Vagina (tissue), 2 donors: ENCODE measurements around the gene USP32. TPM values are rescaled to one million over a fixed set of nuclear protein-coding genes. Genes with fewer than 3 reads are reported as not detected.

Experiments
- DNase-seq, 2 donors: peaks; one replicate each; pipeline ENCODE4 v3.0.0-alpha.2; 2017; ENCODE audit errors: extremely low spot score in 2 of 2
- H3K27ac ChIP-seq: fragments of 200-600 bp; sonication (generic); one replicate; pipeline ENCODE4 v1.5.1; 2019
- H3K27me3 ChIP-seq: fragments of 200-600 bp; sonication (generic); one replicate; pipeline ENCODE4 v1.5.1; 2019
- H3K36me3 ChIP-seq, 2 donors: fragments of 200-600 bp; sonication (generic); one replicate each; pipeline ENCODE4 v1.5.1; 2017 to 2019
- H3K4me1 ChIP-seq: fragments of 200-600 bp; sonication (generic); one replicate; pipeline ENCODE4 v1.5.1; 2019
- H3K4me3 ChIP-seq, 2 donors: fragments of 200-600 bp; sonication (generic); 1 replicate in 1 of 2; 2 replicates in 1 of 2; pipeline ENCODE4 v1.5.1; 2016 to 2019
- H3K9me3 ChIP-seq: fragments of 200-600 bp; sonication (generic); one replicate; pipeline ENCODE4 v1.5.1; 2019
- CTCF ChIP-seq, 3 experiments: fragments of 450-650 bp in 2 of 3; fragments of 200-600 bp in 1 of 3; sonication (generic) in 1 of 3; IDR thresholded peaks; one replicate each; pipeline ENCODE4 v1.5.1; 2017 to 2019; ENCODE audit warnings: antibody characterized with exemption in 3 of 3, mild to moderate bottlenecking in 2 of 3, moderate library complexity in 2 of 3
- POLR2A ChIP-seq, 2 donors: fragments of 450-650 bp; IDR thresholded peaks; one replicate each; pipeline ENCODE4 v1.6.1; 2017; ENCODE audit warnings: antibody characterized with exemption in 2 of 2, mild to moderate bottlenecking in 2 of 2, moderate library complexity in 2 of 2
- POLR2AphosphoS5 ChIP-seq, 2 donors: sonication (generic); formaldehyde crosslinking; IDR thresholded peaks; one replicate each; pipeline ENCODE4 v1.9.0; 2017; ENCODE audit warnings: antibody characterized with exemption in 2 of 2, mild to moderate bottlenecking in 2 of 2, low read depth in 1 of 2; ENCODE audit not compliant: insufficient read depth in 1 of 2
- intact Hi-C: fragments of 100-400 bp; cut with DNase I; formaldehyde crosslinking; loops from one replicate; pipeline ENCODE4 v1.15.1; 2023
- total RNA-seq: library from RNA; depleted of rRNA; stranded (reverse); fragments of >200 nt; gene quantifications from one replicate; pipeline ENCODE4 v1.2.3, GENCODE V29; 2016

USP32 gene
- total RNA-seq, 1 donor from 2014 or later = 63.6 TPM

- H3K27me3 ChIP-seq = no peaks in the 10 kb centered on the region
- no peaks in the 10 kb centered on the region for H3K36me3 ChIP-seq
Measured at GRCh38 chr17:60300949-60301348, 91.0 kb downstream of the USP32 start.

DNA sequence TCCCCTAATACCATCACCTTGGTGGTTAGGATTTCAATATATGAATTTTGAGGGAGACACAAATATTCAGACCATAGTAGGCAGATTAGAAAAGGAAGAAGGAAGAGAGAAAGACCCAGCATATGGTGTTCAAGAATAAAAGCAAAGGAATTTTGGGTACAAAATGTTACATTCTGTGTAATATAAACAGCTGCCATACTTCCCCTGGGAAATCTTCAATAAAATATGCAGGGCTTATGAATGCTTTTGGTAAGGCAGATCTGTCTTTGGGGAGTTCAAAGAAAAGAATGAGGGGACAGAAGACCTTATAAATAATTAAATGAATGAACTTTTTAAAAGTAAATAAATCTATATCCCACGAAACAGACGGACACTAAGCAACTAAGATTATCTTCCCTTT lies 91.9 kb downstream of the USP32 start:
- H3K4me3 ChIP-seq = no peak overlapping the region
- intact Hi-C loops = no loop called here
- H3K4me1 ChIP-seq = peaks cover 5% of the 10 kb centered on the region
- TF ChIP-seq CTCF (IDR thresholded peaks at IDR 0.05) = no peak
- no peak for TF ChIP-seq POLR2A (IDR thresholded peaks at IDR 0.05)
- TF ChIP-seq POLR2AphosphoS5 (IDR thresholded peaks at IDR 0.05; ENCODE audit: insufficient read depth in 1 of 2, low read depth in 1 of 2) = no peak
- H3K27me3 ChIP-seq = no peaks in the 10 kb centered on the region
- no peak overlapping the region for H3K27ac ChIP-seq
- DNase-seq = no peak
- H3K36me3 ChIP-seq = no peaks in the 10 kb centered on the region
- no peaks in the 10 kb centered on the region for H3K9me3 ChIP-seq

More at GRCh38 chr17:60300949-60301348, 91.0 kb downstream of the USP32 start:
- Histone ChIP-seq H3K4me3 (no peak overlapping the region), H3K4me1 (peaks cover 5% of the 10 kb centered on the region), H3K27ac (no peak overlapping the region), H3K9me3 (no peaks in the 10 kb centered on the region)
- no peak for DNase-seq
- intact Hi-C loops = no loop called here
- no peak for TF ChIP-seq POLR2A (IDR thresholded peaks at IDR 0.05)
- TF ChIP-seq POLR2AphosphoS5 (IDR thresholded peaks at IDR 0.05; ENCODE audit: insufficient read depth in 1 of 2, low read depth in 1 of 2) = no peak
- no peak for TF ChIP-seq CTCF (IDR thresholded peaks at IDR 0.05)

DNA sequence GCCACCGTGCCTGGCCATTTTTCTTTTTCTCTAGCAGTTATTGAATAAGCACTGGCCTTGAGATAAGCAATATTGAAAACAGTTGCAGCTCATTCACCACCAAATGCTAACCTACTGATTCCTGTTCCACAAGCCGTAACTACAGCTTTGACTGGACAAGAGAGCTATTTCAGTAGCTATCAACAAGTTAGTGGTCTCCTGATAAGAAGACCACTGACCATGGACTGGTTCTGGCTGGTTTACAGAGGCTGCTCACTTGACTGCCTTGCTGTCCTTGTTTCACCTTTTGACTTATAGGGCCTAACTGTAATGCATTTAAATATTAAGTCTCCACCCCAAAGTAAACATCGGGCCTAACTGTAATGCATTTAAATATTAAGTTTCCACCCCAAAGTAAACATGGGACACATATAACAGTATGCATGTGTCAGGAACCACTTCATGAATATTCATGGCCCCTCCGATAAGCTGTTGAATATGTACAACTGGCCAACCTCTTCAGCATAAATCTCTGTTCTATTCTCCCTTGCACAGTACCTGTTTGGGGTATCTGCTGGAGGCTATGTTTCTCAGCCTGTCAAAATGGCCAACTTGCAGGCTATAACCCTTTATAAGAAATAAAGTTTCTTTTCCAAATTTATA lies 94.1 kb downstream of the USP32 start:
- Histone ChIP-seq H3K27me3 (no peaks in the 10 kb centered on the region), H3K9me3 (no peaks in the 10 kb centered on the region), H3K36me3 (peaks cover 0 to 4% of the 10 kb centered on the region in 2 donors), H3K4me3 (no peak overlapping the region), H3K27ac (no peak overlapping the region), H3K4me1 (no peaks in the 10 kb centered on the region)
- DNase-seq = no peak
- TF ChIP-seq POLR2A (IDR thresholded peaks at IDR 0.05) (no peak), CTCF (IDR thresholded peaks at IDR 0.05) (no peak), POLR2AphosphoS5 (IDR thresholded peaks at IDR 0.05; ENCODE audit: insufficient read depth in 1 of 2, low read depth in 1 of 2) (no peak)
- intact Hi-C loops = no loop called here

DNA sequence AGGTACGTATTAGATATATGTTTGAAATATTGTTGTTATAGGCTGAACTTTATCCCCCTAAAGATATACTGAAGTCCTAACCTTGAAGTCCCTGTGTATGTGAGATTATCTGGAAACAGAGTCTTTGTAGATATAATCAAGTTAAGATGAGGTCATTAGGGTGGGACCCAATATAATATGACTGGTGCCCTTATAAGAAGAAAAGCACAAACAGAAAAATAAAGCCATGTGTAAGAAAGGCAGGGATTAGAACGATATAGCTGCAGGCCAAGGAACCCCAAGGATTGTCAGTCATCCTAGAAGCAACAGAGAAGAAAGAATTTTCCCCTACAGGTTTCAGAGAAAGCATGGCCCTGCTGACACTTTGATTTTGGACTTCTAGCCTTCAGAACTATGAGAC lies 95.8 kb downstream of the USP32 start:
- TF ChIP-seq POLR2A (IDR thresholded peaks at IDR 0.05) (no peak), CTCF (IDR thresholded peaks at IDR 0.05) (no peak), POLR2AphosphoS5 (IDR thresholded peaks at IDR 0.05; ENCODE audit: insufficient read depth in 1 of 2, low read depth in 1 of 2) (no peak)
- intact Hi-C loops = no loop called here
- no peaks in the 10 kb centered on the region for H3K27me3 ChIP-seq
- no peak for DNase-seq
- H3K27ac ChIP-seq = no peak overlapping the region
- H3K4me3 ChIP-seq = no peak overlapping the region
- no peaks in the 10 kb centered on the region for H3K9me3 ChIP-seq
- peaks cover 0 to 6% of the 10 kb centered on the region in 2 donors for H3K36me3 ChIP-seq
- no peaks in the 10 kb centered on the region for H3K4me1 ChIP-seq

DNA sequence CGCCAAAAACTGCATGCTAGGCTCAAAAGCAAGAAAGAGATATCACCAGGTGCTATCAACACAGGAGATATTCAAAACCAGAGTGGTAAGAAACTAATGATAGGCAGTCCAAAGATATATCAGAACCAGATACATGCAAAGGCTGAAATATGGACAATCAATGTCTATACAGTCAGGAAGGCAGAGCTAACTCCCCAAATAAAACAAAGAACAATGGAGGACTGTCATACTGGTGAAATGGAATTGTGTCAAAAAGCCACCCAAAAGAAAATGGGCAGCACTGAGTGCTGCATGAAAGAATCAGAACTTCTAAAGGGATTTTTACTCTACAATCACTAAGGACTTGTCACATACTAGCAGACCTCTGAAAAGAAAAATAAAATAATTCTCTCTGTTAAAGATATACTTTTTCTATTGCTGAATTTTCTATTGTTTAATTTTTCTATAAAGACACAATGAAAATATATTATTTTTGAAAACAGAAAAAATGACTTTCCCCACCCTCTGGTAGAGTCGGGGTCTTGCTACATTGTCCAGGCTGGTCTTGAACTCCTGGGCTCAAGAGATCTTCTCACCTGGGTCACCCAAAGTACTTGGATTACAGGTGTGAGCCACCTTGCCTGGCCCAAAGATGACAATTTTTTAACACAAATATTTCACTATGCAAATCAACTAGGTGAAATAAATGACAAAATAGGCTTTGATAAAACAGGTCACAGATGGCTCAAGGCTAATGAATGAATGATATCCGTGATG lies 98.2 kb downstream of the USP32 start:
- Histone ChIP-seq H3K4me3 (no peak overlapping the region), H3K27me3 (no peaks in the 10 kb centered on the region), H3K36me3 (peaks cover 0 to 6% of the 10 kb centered on the region in 2 donors), H3K27ac (no peak overlapping the region), H3K4me1 (no peaks in the 10 kb centered on the region), H3K9me3 (no peaks in the 10 kb centered on the region)
- no peak for DNase-seq
- intact Hi-C loops = no loop called here
- TF ChIP-seq CTCF (IDR thresholded peaks at IDR 0.05) (no peak), POLR2A (IDR thresholded peaks at IDR 0.05) (no peak), POLR2AphosphoS5 (IDR thresholded peaks at IDR 0.05; ENCODE audit: insufficient read depth in 1 of 2, low read depth in 1 of 2) (no peak)
